Stomach (tissue), 4 donors: ENCODE data around the gene VANGL1.

ENCODE experiments used
- EP300 ChIP-seq: sonication (generic); formaldehyde crosslinking; IDR thresholded peaks from one replicate; pipeline ENCODE4 v1.6.1; 2017; ENCODE audit warnings: antibody characterized with exemption
- POLR2A ChIP-seq, 4 donors: fragments of 450-650 bp; IDR thresholded peaks; one replicate each; pipeline ENCODE4 v1.6.1; 2016; ENCODE audit warnings: antibody characterized with exemption in 4 of 4, control low read depth in 2 of 4, mild to moderate bottlenecking in 1 of 4, moderate library complexity in 1 of 4
- POLR2AphosphoS5 ChIP-seq, 3 donors: sonication (generic); formaldehyde crosslinking; IDR thresholded peaks; one replicate each; pipeline ENCODE4 v1.6.1; 2016; ENCODE audit warnings: antibody characterized with exemption in 3 of 3
- TF ChIP-seq, protein P1 (sequence below), 7 experiments: fragments of 450-650 bp in 4 of 7; fragments of 200-600 bp in 3 of 7; sonication (generic) in 3 of 7; IDR thresholded peaks; one replicate each; pipeline ENCODE4 v1.5.1; 2016 to 2019; ENCODE audit warnings: antibody characterized with exemption in 7 of 7, control low read depth in 2 of 7, mild to moderate bottlenecking in 1 of 7

DNA sequence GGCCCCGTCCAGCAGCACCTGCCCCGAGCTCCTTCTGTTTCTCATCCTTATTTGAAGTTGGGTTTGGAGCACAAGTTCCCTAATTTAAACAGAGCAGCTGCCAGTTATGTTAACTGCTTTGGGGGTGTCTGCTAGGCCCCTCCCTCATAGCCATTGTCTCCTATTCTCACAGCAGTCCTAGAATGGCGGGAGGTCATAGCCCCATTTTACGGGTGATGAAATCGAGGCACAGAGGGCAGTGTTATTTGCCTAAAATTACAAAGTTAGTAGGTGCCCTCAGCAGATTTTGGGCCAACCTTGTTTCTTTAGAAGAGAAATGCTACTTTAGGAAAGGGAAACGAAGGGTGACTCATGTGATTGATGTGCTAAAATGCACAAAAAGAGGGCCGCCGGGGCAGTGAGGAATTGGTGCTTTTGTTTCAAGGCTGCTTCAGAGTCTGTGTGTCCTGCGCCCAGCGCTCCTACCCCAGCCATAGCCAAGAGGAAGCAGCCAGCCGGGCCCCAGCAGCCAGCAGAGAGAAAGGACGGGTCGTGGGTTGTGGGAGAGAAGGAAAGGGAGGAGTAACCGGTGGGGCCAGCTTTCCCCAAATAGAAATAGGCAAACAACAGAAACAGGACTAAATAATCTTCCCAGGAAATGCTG lies 13.0 kb downstream of the VANGL1 start:
- TF ChIP-seq POLR2AphosphoS5 (IDR thresholded peaks at IDR 0.05), result no peak
- TF ChIP-seq, protein P1, sequence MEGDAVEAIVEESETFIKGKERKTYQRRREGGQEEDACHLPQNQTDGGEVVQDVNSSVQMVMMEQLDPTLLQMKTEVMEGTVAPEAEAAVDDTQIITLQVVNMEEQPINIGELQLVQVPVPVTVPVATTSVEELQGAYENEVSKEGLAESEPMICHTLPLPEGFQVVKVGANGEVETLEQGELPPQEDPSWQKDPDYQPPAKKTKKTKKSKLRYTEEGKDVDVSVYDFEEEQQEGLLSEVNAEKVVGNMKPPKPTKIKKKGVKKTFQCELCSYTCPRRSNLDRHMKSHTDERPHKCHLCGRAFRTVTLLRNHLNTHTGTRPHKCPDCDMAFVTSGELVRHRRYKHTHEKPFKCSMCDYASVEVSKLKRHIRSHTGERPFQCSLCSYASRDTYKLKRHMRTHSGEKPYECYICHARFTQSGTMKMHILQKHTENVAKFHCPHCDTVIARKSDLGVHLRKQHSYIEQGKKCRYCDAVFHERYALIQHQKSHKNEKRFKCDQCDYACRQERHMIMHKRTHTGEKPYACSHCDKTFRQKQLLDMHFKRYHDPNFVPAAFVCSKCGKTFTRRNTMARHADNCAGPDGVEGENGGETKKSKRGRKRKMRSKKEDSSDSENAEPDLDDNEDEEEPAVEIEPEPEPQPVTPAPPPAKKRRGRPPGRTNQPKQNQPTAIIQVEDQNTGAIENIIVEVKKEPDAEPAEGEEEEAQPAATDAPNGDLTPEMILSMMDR (IDR thresholded peaks at IDR 0.05), result no peak
- TF ChIP-seq POLR2A (IDR thresholded peaks at IDR 0.05), result no peak
- TF ChIP-seq EP300, result no peak
